SU-DHL-6 (cell line): ENCODE results near the gene NUFIP1.

ENCODE experiments used
- CTCF ChIP-seq: fragments of 200-600 bp; sonication (generic); IDR thresholded peaks from one replicate; pipeline ENCODE4 v1.5.1; 2017; ENCODE audit warnings: antibody characterized with exemption, mild to moderate bottlenecking, low read length, moderate library complexity; ENCODE audit not compliant: insufficient read depth, poor library complexity, severe bottlenecking
- EZH2phosphoT487 ChIP-seq: fragments of 200-600 bp; sonication (generic), shearing (Covaris generic); conservative IDR thresholded peaks from 2 replicates; pipeline ENCODE4 v1.6.1; 2018; ENCODE audit warnings: mild to moderate bottlenecking, antibody characterized with exemption, low read length, moderate library complexity, mixed read lengths

- TF ChIP-seq CTCF (no peak), EZH2phosphoT487 (no peak)
These were observed 27.6 kb upstream of the NUFIP1 start for GRCh38 chr13:45016792-45017425.
